ENCODE data around the gene AIFM3.
"Not testable (repeated sequence)": the region's sequence is repeated elsewhere in the genome, so short reads cannot be mapped to it uniquely, and the experiment has no call there.

The AIFM3 gene

GRCh38 chr22:20999350-21000206, 32.5 kb downstream of the AIFM3 start:
- TF ChIP-seq, protein P1, sequence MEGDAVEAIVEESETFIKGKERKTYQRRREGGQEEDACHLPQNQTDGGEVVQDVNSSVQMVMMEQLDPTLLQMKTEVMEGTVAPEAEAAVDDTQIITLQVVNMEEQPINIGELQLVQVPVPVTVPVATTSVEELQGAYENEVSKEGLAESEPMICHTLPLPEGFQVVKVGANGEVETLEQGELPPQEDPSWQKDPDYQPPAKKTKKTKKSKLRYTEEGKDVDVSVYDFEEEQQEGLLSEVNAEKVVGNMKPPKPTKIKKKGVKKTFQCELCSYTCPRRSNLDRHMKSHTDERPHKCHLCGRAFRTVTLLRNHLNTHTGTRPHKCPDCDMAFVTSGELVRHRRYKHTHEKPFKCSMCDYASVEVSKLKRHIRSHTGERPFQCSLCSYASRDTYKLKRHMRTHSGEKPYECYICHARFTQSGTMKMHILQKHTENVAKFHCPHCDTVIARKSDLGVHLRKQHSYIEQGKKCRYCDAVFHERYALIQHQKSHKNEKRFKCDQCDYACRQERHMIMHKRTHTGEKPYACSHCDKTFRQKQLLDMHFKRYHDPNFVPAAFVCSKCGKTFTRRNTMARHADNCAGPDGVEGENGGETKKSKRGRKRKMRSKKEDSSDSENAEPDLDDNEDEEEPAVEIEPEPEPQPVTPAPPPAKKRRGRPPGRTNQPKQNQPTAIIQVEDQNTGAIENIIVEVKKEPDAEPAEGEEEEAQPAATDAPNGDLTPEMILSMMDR (conservative IDR thresholded peaks at IDR 0.05; ENCODE audit: low read depth, low read length): no peak
- no peak overlapping the region for H3K4me3 ChIP-seq (ENCODE audit: low read depth, low read length)
- no peak for DNase-seq (ENCODE audit: low read depth)

DNA sequence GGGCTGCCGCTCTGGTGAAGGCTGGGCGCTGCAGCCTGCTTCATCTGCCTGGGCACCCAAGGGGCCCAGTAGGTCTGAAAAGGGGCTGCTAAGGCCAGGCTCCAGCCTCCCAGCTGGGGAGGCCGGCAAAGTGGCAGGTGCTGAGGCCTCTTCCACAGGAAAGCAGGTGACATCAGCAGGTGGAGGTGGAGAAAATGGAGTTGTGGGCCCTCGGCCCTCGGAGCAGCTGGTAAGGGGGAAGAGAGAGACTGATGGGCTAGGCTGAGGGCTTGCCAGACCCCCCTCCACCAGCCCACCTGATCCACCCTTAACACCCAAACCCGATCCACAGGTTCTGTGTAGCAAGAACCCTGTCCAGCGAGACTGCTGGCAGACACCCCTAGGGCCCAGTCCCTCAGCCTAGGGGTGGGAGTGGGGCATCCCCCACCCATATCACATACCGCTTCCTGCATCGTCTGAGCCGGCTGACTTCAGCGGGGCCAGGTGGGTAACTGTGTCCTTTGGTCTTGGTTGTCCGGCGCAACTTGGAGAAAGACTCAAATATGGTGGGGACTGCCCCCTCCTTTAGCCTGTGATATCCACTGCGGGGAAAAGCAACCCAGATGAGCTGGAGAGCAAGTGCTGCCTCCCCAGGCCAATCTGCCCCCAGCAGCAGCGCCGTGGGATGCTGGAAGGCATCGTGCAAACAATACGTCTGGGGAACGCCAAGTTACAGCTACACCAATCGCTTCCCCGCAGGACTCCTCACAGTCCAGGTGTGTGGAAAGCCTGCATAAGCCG, 33.3 kb downstream of the AIFM3 start:
- H3K4me3 ChIP-seq (ENCODE audit: low read depth, low read length): peak overlapping the region; percentile 86
- DNase-seq (ENCODE audit: low read depth): peak; percentile 30
- TF ChIP-seq, protein P1 (conservative IDR thresholded peaks at IDR 0.05; ENCODE audit: low read depth, low read length): peak; percentile 9

GRCh38 chr22:21000987-21001600, 34.0 kb downstream of the AIFM3 start:
- TF ChIP-seq, protein P1 (conservative IDR thresholded peaks at IDR 0.05; ENCODE audit: low read depth, low read length): no peak
- H3K4me3 ChIP-seq (ENCODE audit: low read depth, low read length): peak overlapping the region; percentile 86
- DNase-seq (ENCODE audit: low read depth): no peak

DNA sequence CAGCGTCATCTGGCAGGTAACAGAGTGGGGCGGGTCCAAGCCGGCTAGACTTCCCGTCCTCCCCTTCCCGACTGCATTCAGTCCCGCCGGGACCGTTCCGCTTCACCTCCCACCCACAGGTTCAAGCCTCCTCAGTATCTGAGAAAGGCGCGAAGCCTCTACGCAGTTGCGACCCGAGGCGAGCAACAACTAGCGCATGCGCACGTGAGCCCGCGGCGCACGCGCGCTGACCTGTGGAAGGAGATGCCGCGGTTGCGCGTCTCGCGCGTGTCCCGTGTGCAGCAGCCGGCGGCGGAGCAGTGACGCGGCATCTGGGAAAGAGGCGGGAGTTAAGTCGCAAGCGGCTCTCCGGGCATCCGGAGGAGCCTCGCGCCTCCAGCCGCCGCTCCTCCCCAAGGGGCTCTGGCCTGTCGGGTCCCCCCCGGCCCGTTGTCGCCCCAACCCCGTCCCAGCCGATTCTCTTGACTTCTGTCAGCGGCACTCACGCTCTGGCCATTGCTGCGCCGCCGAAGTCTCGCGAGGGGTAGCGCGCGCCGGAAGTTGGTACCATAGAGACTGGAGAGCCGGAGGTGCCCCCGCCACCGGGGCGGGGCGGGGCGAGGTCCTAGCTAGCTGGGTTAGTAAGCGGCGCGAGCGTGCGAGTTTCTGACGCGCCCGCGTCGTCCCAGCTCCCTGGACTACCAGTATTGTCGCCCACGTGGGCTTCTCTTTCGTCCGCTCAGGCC, 34.7 kb downstream of the AIFM3 start, which contains the start of gene THAP7:
THAP7 (minus strand) TSS at position 518 of the 725 bp plus-strand sequence; CDS start at position 311, 207 bp downstream.
- TF ChIP-seq, protein P1 (conservative IDR thresholded peaks at IDR 0.05; ENCODE audit: low read depth, low read length): no peak
- DNase-seq (ENCODE audit: low read depth): peak; percentile 96

DNA sequence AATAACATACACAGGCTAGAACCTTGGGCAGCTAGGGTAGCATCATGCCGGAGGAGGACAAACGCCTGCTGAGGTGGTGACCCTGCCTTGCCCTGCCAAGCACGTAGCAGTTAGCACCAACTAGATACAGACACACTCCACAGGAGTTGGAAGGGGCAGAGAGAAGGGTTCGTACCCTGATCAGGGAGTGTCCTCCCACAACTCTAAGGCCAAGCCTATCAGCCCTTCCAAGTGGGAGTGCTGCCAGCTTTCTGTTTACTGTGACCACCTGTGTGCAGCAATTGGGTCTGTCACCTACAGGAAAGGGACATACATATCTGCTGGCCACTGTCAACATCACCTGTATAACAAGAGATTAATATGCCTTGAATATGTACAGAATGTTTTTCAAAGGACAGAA, 36.7 kb downstream of the AIFM3 start:
- TF ChIP-seq, protein P1 (conservative IDR thresholded peaks at IDR 0.05; ENCODE audit: low read depth, low read length): no peak
- no peak overlapping the region for H3K4me3 ChIP-seq (ENCODE audit: low read depth, low read length)
- no peak for DNase-seq (ENCODE audit: low read depth)

More for the DNA sequence above, 34.7 kb downstream of the AIFM3 start, which contains the start of gene THAP7:
- H3K4me3 ChIP-seq (ENCODE audit: low read depth, low read length): peak within 1 kb of the TSS; percentile 86

DNA sequence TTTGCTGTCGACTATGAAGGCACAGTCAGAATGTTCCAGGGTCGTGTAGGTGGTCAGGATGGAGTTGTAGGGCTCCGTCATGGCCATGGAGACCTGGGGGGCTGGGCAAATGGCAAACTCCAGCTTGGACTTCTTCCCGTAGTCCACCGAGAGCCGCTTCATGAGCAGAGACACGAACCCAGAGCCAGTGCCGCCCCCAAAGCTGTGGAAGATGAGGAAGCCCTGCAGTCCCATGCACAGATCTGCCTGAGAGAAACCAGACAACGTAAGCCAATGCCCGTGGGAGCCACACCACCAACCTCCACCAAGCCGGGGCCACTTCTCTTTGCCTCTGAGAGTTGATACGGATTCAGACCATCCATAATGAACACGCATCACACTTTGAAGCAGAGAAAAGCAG, 42.2 kb downstream of the AIFM3 start:
- DNase-seq (ENCODE audit: low read depth): not testable (repeated sequence)

More for the DNA sequence above, 42.2 kb downstream of the AIFM3 start:
- not testable (repeated sequence) for H3K4me3 ChIP-seq (ENCODE audit: low read depth, low read length)

All from choroid plexus epithelial cell (primary cell).